WTC11 (cell line): ENCODE measurements around the gene MICAL3. TPM values are rescaled to one million over a fixed set of nuclear protein-coding genes. Genes with fewer than 3 reads are reported as not detected.

ENCODE experiments used
- ATAC-seq: fragments of 200-7000 bp; cut with Tn5 transposase; 2 replicates; pipeline ENCODE4 v1.10.0; 2021; ENCODE audit warnings: mild to moderate bottlenecking, moderate library complexity
- CTCF ChIA-PET: fragments of 300-600 bp; sonication (Branson Sonifier 250); formaldehyde crosslinking; loops from one replicate; lab custom pipeline; 2021; ENCODE audit warnings: antibody characterized with exemption; lab: Charles Lee
- POLR2A ChIA-PET: fragments of 350-600 bp; sonication (Branson Sonifier 250); formaldehyde crosslinking; loops from one replicate; lab custom pipeline; 2021; ENCODE audit warnings: antibody characterized with exemption; lab: Charles Lee
- DNase-seq: peaks from one replicate; pipeline ENCODE4 v3.0.0; 2021; ENCODE audit warnings: low spot score
- H3K27ac Mint-ChIP-seq: 2 replicates; pipeline ENCODE4 v1.8.0; 2021; ENCODE audit warnings: mixed read lengths
- H3K27me3 Mint-ChIP-seq: 2 replicates; pipeline ENCODE4 v1.8.0; 2021; ENCODE audit warnings: low read depth, mild to moderate bottlenecking, moderate library complexity, mixed read lengths
- H3K36me3 Mint-ChIP-seq: 2 replicates; pipeline ENCODE4 v1.8.0; 2021; ENCODE audit warnings: mixed read lengths
- H3K4me1 Mint-ChIP-seq: 2 replicates; pipeline ENCODE4 v1.8.0; 2022; ENCODE audit warnings: mixed read lengths
- H3K4me3 Mint-ChIP-seq: 2 replicates; pipeline ENCODE4 v1.8.0; 2021; ENCODE audit warnings: mild to moderate bottlenecking, moderate library complexity, mixed read lengths
- H3K9me3 Mint-ChIP-seq: 2 replicates; pipeline ENCODE4 v1.8.0; 2021; ENCODE audit warnings: mixed read lengths
- AFF4 ChIP-seq: sonication (generic); formaldehyde crosslinking; IDR thresholded peaks from 2 replicates; pipeline ENCODE4 v1.8.1; 2023; ENCODE audit warnings: mild to moderate bottlenecking, missing genetic modification reagents, borderline replicate concordance
- ATF1 ChIP-seq: sonication (generic); formaldehyde crosslinking; IDR thresholded peaks from 2 replicates; pipeline ENCODE4 v1.8.1; 2023; ENCODE audit warnings: mild to moderate bottlenecking, moderate library complexity, missing genetic modification reagents
- CREM ChIP-seq: sonication (generic); formaldehyde crosslinking; IDR thresholded peaks from 2 replicates; pipeline ENCODE4 v1.8.1; 2022; ENCODE audit warnings: mild to moderate bottlenecking, missing genetic modification reagents, moderate library complexity
- CTCF ChIP-seq: fragments of 200-600 bp; IDR thresholded peaks from 2 replicates; pipeline ENCODE4 v1.8.0; 2022; ENCODE audit warnings: antibody characterized with exemption
- ELF4 ChIP-seq: sonication (generic); formaldehyde crosslinking; IDR thresholded peaks from 2 replicates; pipeline ENCODE4 v1.8.1; 2022; ENCODE audit warnings: low read depth, mild to moderate bottlenecking, moderate library complexity, missing genetic modification reagents
- FOXP4 ChIP-seq: sonication (generic); formaldehyde crosslinking; IDR thresholded peaks from 2 replicates; pipeline ENCODE4 v1.8.0; 2022; ENCODE audit warnings: mild to moderate bottlenecking, missing genetic modification reagents
- GABPB1 ChIP-seq: sonication (generic); formaldehyde crosslinking; IDR thresholded peaks from 2 replicates; pipeline ENCODE4 v1.8.1; 2023; ENCODE audit warnings: mild to moderate bottlenecking, missing genetic modification reagents
- HMGA2 ChIP-seq: fragments of 250-450 bp; sonication (Bioruptor Pico); IDR thresholded peaks from 2 replicates; pipeline ENCODE4 v1.4.0; 2021; ENCODE audit warnings: mild to moderate bottlenecking, moderate library complexity
- HMGXB4 ChIP-seq: sonication (generic); formaldehyde crosslinking; IDR thresholded peaks from 2 replicates; pipeline ENCODE4 v1.8.1; 2023; ENCODE audit warnings: mild to moderate bottlenecking, moderate library complexity, missing genetic modification reagents
- SMAD3 ChIP-seq: sonication (generic); formaldehyde crosslinking; IDR thresholded peaks from 2 replicates; pipeline ENCODE4 v1.8.0; 2022; ENCODE audit warnings: missing genetic modification reagents, mild to moderate bottlenecking, borderline replicate concordance
- STAT6 ChIP-seq: sonication (generic); formaldehyde crosslinking; conservative IDR thresholded peaks from 2 replicates; pipeline ENCODE4 v1.8.1; 2023; ENCODE audit warnings: mild to moderate bottlenecking, low read depth, missing genetic modification reagents, moderate library complexity
- USF1 ChIP-seq: sonication (generic); formaldehyde crosslinking; IDR thresholded peaks from 2 replicates; pipeline ENCODE4 v1.8.0; 2022; ENCODE audit warnings: mild to moderate bottlenecking, missing genetic modification reagents
- USF2 ChIP-seq: sonication (generic); formaldehyde crosslinking; IDR thresholded peaks from 2 replicates; pipeline ENCODE4 v1.8.1; 2023; ENCODE audit warnings: mild to moderate bottlenecking, missing genetic modification reagents, moderate library complexity
- ZBTB21 ChIP-seq: sonication (generic); formaldehyde crosslinking; IDR thresholded peaks from 2 replicates; pipeline ENCODE4 v1.8.1; 2023; ENCODE audit warnings: mild to moderate bottlenecking, missing genetic modification reagents, borderline replicate concordance
- ZNF416 ChIP-seq: fragments of 250-450 bp; sonication (Bioruptor Pico); IDR thresholded peaks from 2 replicates; pipeline ENCODE4 v1.9.0; 2021; ENCODE audit warnings: mild to moderate bottlenecking, inconsistent platforms
- ZNF423 ChIP-seq: fragments of 250-450 bp; sonication (Bioruptor Pico); IDR thresholded peaks from 2 replicates; pipeline ENCODE4 v2.1.2; 2022; ENCODE audit warnings: mild to moderate bottlenecking, moderate library complexity
- total RNA-seq: library from RNA; stranded (reverse); gene quantifications from 3 replicates; pipeline ENCODE4 v1.2.3, GENCODE V29; 2021

The MICAL3 gene
- total RNA-seq, 1 experiment from 2014 or later: 41.2 TPM

- CTCF ChIA-PET: no interaction called here
- DNase-seq: no peak
- no peaks in the 10 kb centered on the region for H3K9me3 Mint-ChIP-seq
- TF ChIP-seq STAT6: no peak
- no peak for TF ChIP-seq ATF1
- TF ChIP-seq USF2 (CRISPR knock-in tag): no peak
- TF ChIP-seq, all 79 proteins: peak for 0
- Mint-ChIP-seq H3K4me3 (no peak overlapping the region), H3K4me1 (no peaks in the 10 kb centered on the region), H3K36me3 (no peaks in the 10 kb centered on the region), H3K27ac (no peak overlapping the region; the same call in 1 of the 2 replicates), H3K27me3 (no peaks in the 10 kb centered on the region; the same call in 1 of the 2 replicates)
- no peak for ATAC-seq
- POLR2A ChIA-PET: no interaction called here
Observed at GRCh38 chr22:17823964-17824363, 200.4 kb downstream of the MICAL3 start.

- ChIA-PET POLR2A (no interaction called here), CTCF (no interaction called here)
- H3K27ac Mint-ChIP-seq: no peak overlapping the region
- H3K27me3 Mint-ChIP-seq: no peaks in the 10 kb centered on the region; the same call in 1 of the 2 replicates
- no peak for DNase-seq
- no peak overlapping the region for H3K4me3 Mint-ChIP-seq
- H3K4me1 Mint-ChIP-seq: no peaks in the 10 kb centered on the region
- no peaks in the 10 kb centered on the region for H3K36me3 Mint-ChIP-seq
- no peak for ATAC-seq
- no peaks in the 10 kb centered on the region for H3K9me3 Mint-ChIP-seq
- TF ChIP-seq CTCF (no peak), HMGA2 (CRISPR knock-in tag) (no peak), ZNF423 (CRISPR knock-in tag) (no peak), GABPB1 (CRISPR knock-in tag) (no peak), FOXP4 (CRISPR knock-in tag) (no peak), ELF4 (CRISPR knock-in tag) (no peak), SMAD3 (CRISPR knock-in tag) (no peak), CREM (CRISPR knock-in tag) (no peak), HMGXB4 (no peak), USF1 (CRISPR knock-in tag) (no peak), ZNF416 (CRISPR knock-in tag) (no peak), ZBTB21 (no peak), AFF4 (CRISPR knock-in tag) (no peak)
Observed at GRCh38 chr22:17823226-17823625, 201.1 kb downstream of the MICAL3 start.
